Endothelial cell of umbilical vein (primary cell): ENCODE data around the gene PROC. TPM values are rescaled to one million over a fixed set of nuclear protein-coding genes. Genes with fewer than 3 reads are reported as not detected.
A peak's percentile ranks its signal among the peaks of the same experiment; 100 is the strongest.

Experiments
- BruUV-seq: library from RNA; stranded (reverse); fragments of 400-500 nt; replicated peaks from 2 replicates; lab custom pipeline; 2021; lab: Mats Ljungman, UMichigan
- CTCF ChIA-PET: fragments of 300-600, 350-600 bp; sonication (Branson Sonifier 250); formaldehyde crosslinking; loops from one replicate; lab custom pipeline; 2021; ENCODE audit warnings: antibody characterized with exemption, inconsistent platforms; lab: Charles Lee
- POLR2A ChIA-PET: fragments of 300-600, 350-600 bp; sonication (Branson Sonifier 250); formaldehyde crosslinking; loops from one replicate; lab custom pipeline; 2021; ENCODE audit warnings: antibody characterized with exemption, inconsistent platforms; lab: Charles Lee
- DNase-seq: peaks from one replicate; pipeline ENCODE4 v3.0.0-alpha.2; 2011; ENCODE audit warnings: low read depth, low spot score
- FAIRE-seq: peaks from 2 replicates; lab custom pipeline; 2011; peaks lifted over from hg19 to GRCh38; lab: Jason Lieb, UNC
- H2AFZ ChIP-seq: 2 replicates; pipeline ENCODE4 v1.6.0; 2012; ENCODE audit warnings: low read depth, low read length, control low read depth, inconsistent platforms
- H3K27ac ChIP-seq: 2 replicates; pipeline ENCODE4 v1.5.1; 2011; ENCODE audit warnings: low read depth, mild to moderate bottlenecking, control low read depth, low read length, moderate library complexity; ENCODE audit not compliant: insufficient read depth
- H3K27me3 ChIP-seq, 2 experiments: 2 replicates each; pipeline versions ENCODE4 v1.6.0 to v1.6.1; 2011; ENCODE audit warnings: low read length in 2 of 2, mixed read lengths in 1 of 2; ENCODE audit not compliant: control insufficient read depth in 2 of 2, insufficient read depth in 2 of 2
- H3K36me3 ChIP-seq, 2 experiments: 2 replicates in 1 of 2; 3 replicates in 1 of 2; pipeline ENCODE4 v1.5.1; 2011; ENCODE audit warnings: low read length in 2 of 2, mild to moderate bottlenecking in 1 of 2, moderate library complexity in 1 of 2; ENCODE audit not compliant: control insufficient read depth in 2 of 2, insufficient read depth in 2 of 2; ENCODE audit errors: extremely low read depth in 1 of 2
- H3K4me1 ChIP-seq: 3 replicates; pipeline ENCODE4 v1.5.1; 2011; ENCODE audit warnings: mild to moderate bottlenecking, low read length; ENCODE audit not compliant: control insufficient read depth, insufficient read depth; ENCODE audit errors: extremely low read depth
- H3K4me2 ChIP-seq: 2 replicates; pipeline ENCODE4 v1.6.1; 2011; ENCODE audit warnings: low read length, control low read depth, mixed read lengths; ENCODE audit not compliant: insufficient read depth
- H3K4me3 ChIP-seq, 3 experiments: fragments of 200-600 bp in 1 of 3; sonication (generic), shearing (Covaris generic) in 1 of 3; replicated peaks in 1 of 3; 2 replicates each; pipeline ENCODE4 v1.5.1; 2011 to 2016; ENCODE audit warnings: control low read depth in 3 of 3, low read length in 3 of 3, mild to moderate bottlenecking in 2 of 3, inconsistent platforms in 1 of 3, low read depth in 1 of 3, moderate library complexity in 1 of 3; ENCODE audit not compliant: insufficient read depth in 1 of 3
- H3K79me2 ChIP-seq: 2 replicates; pipeline ENCODE4 v1.6.0; 2012; ENCODE audit warnings: low read length, inconsistent platforms; ENCODE audit not compliant: control insufficient read depth, insufficient read depth
- H3K9ac ChIP-seq: replicated peaks from 2 replicates; pipeline ENCODE3; 2011; ENCODE audit warnings: low read length, control low read depth; ENCODE audit not compliant: insufficient read depth; ENCODE audit errors: extremely low read depth
- H3K9me1 ChIP-seq: replicated peaks from 3 replicates; pipeline ENCODE4 v1.6.0; 2011; ENCODE audit warnings: mild to moderate bottlenecking, low read length; ENCODE audit not compliant: control insufficient read depth, insufficient read depth; ENCODE audit errors: extremely low read depth
- H3K9me3 ChIP-seq: replicated peaks from 2 replicates; pipeline ENCODE4 v1.5.1; 2012; ENCODE audit warnings: low read length, inconsistent platforms; ENCODE audit not compliant: control insufficient read depth, insufficient read depth
- H4K20me1 ChIP-seq: replicated peaks from 2 replicates; pipeline ENCODE3; 2011; ENCODE audit warnings: mild to moderate bottlenecking, low read length; ENCODE audit not compliant: control insufficient read depth, insufficient read depth; ENCODE audit errors: extremely low read depth
- CTCF ChIP-seq, 2 donors: IDR thresholded peaks; 1 replicate in 1 of 2; 2 replicates in 1 of 2; pipeline ENCODE4 v1.5.1; 2011; ENCODE audit warnings: low read length in 2 of 2, mild to moderate bottlenecking in 2 of 2, moderate library complexity in 2 of 2, control low read depth in 1 of 2, inconsistent platforms in 1 of 2, low read depth in 1 of 2; ENCODE audit not compliant: insufficient read depth in 1 of 2; ENCODE audit errors: extremely low read depth in 1 of 2
- FOS ChIP-seq: IDR thresholded peaks from 2 replicates; pipeline ENCODE4 v1.6.1; 2011; ENCODE audit warnings: mild to moderate bottlenecking, low read length, moderate library complexity, borderline replicate concordance; ENCODE audit not compliant: insufficient read depth
- GATA2 ChIP-seq: IDR thresholded peaks from 2 replicates; pipeline ENCODE4 v1.7.0; 2011; ENCODE audit warnings: low read depth, mild to moderate bottlenecking, moderate library complexity, mixed read lengths, low read length; ENCODE audit not compliant: insufficient read length, insufficient read depth
- POLR2A ChIP-seq: IDR thresholded peaks from 2 replicates; pipeline ENCODE4 v1.6.1; 2012; ENCODE audit warnings: low read depth, mild to moderate bottlenecking, control low read depth, low read length
- dilution Hi-C: fragments of 300-500 bp; cut with MboI; formaldehyde crosslinking; loops from one replicate; pipeline ENCODE4 v1.15.0; 2019; ENCODE audit warnings: low sequenced_read_pairs; ENCODE audit not compliant: extremely low pct_ligation_motif_present
- intact Hi-C: fragments of 100-400 bp; cut with micrococcal nuclease; formaldehyde crosslinking; loops from one replicate; pipeline ENCODE4 v1.10.0; 2022
- polyA plus RNA-seq, 4 experiments: library from polyadenylated mRNA; depleted of rRNA in 3 of 4; stranded (reverse) in 3 of 4; unstranded in 1 of 4; fragments of >200 nt; gene quantifications; 2 replicates each; pipeline versions ENCODE4 v1.2.1 to v1.2.3, GENCODE V29; 2011 to 2012; ENCODE audit warnings: missing spikeins in 1 of 4
- total RNA-seq: library from RNA; stranded (reverse); gene quantifications from 2 replicates; pipeline ENCODE4 v1.2.3, GENCODE V29; 2021

Gene PROC
- total and polyA plus RNA-seq, 2 donors (not counting 3 experiments of a cell fraction or from before 2014, with no cell fraction given), result not detected

GRCh38 chr2:127453392-127454171 lies 35.4 kb downstream of the PROC start:
- DNase-seq, result peak; percentile 5
- H3K4me1 ChIP-seq, result no peaks in the 10 kb centered on the region
- no peak overlapping the region for H3K9ac ChIP-seq
- H4K20me1 ChIP-seq, result no peaks in the 10 kb centered on the region
- H3K9me1 ChIP-seq, result no peaks in the 10 kb centered on the region
- no peaks in the 10 kb centered on the region for H3K36me3 ChIP-seq
- no peak overlapping the region for H3K4me3 ChIP-seq
- no peaks in the 10 kb centered on the region for H3K79me2 ChIP-seq
- no peaks in the 10 kb centered on the region for H3K9me3 ChIP-seq
- no peak overlapping the region for H3K27ac ChIP-seq
- ChIA-PET CTCF (interaction anchor here (0.5 to 3.4 kb wide), 13 partner anchors 24 to 129 kb away, joined by 3 to 25 read pairs (median 3); no protein-coding TSS in a partner anchor), POLR2A (no interaction called here)
- TF ChIP-seq POLR2A (no peak), GATA2 (no peak), FOS (no peak), CTCF (IDR thresholded peaks at IDR 0.05; ENCODE audit: extremely low read depth in 1 of 2, insufficient read depth in 1 of 2, low read depth in 1 of 2, low read length in 2 of 2) (peak; percentile 2 to 12)
- FAIRE-seq, result no peak
- H2AFZ ChIP-seq, result no peak overlapping the region
- dilution Hi-C loops, result no loop called here
- no peak overlapping the region for H3K4me2 ChIP-seq
- no peaks in the 10 kb centered on the region for H3K27me3 ChIP-seq
- BruUV-seq, result no TSS peak
- intact Hi-C loops, result loop anchor here (2.0 kb wide), 1 partner anchor 99 kb away; no protein-coding TSS in a partner anchor
